ENCODE measurements around the gene PDE11A. TPM values are rescaled to one million over a fixed set of nuclear protein-coding genes. Genes with fewer than 3 reads are reported as not detected.

PDE11A gene
- total RNA-seq (2021): 0.13 and 0.37 TPM in 2 replicates
- long read RNA-seq: 0 reads

DNA sequence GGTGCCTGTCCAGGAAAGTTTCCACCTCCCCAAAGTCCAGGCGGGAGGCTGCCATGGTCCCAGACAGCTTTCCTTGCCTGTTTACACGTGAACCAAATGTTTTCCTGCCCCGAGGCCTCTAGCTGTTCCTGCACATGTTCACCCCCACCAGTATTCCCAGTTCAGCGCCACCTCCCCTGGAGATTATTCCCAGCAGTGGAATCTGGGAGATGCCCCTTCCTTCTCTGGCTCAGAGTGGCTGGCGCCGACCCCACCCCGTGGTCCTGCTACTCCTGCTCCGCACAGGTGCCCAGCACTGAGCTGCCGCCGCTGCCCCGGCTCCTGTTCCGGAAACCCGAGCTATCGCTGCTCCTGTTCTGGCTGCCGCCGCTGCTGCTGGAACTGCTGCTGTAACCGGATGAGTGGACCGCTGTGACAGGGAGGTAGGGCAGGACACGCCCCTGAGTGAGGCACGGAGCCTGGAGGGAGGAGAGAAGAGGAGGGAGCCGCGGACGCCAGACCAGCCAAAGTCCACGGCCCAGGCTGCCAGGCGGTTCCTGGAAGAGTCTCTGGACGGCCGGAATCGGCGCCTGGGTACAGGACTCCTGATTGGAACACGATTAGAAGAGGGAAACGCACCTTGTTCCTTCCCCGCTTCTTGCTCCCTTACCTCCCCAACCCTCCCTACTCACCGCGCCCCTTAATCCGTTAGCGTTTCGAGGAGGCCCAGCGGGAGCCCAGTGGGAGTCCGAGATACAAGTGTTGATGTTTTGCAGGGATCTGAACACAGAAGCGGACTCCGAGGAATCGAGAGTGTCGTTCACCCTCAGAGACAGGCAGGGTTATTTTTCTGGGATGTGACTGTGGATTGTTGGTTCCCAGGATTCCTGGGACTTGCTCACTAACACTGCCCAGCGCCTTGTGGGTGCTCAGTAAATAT, at the start of gene PDE11A:
Gene PDE11A, minus strand, starts transcription at position 395 of the 919 bp plus-strand sequence. Its CDS starts 340 bp downstream, at position 55.
- Histone ChIP-seq H2BK12ac (ENCODE audit: insufficient read length, low read depth, low read length) (no peak within 1 kb of the TSS), H2AK5ac (ENCODE audit: insufficient read length, low read length) (no peak within 1 kb of the TSS), H2BK20ac (ENCODE audit: low read depth, low read length, poor library complexity, severe bottlenecking) (no peak within 1 kb of the TSS), H4K20me1 (ENCODE audit: control insufficient read depth, insufficient read depth, insufficient read length) (no peaks in the 10 kb centered on the region), H2BK15ac (ENCODE audit: low read depth, low read length) (no peak within 1 kb of the TSS), H3K18ac (ENCODE audit: insufficient read length, low read depth, low read length) (no peak within 1 kb of the TSS), H2BK5ac (ENCODE audit: insufficient read length, low read length) (no peak within 1 kb of the TSS), H3T11ph (ENCODE audit: low read length) (no peak within 1 kb of the TSS), H3K4me2 (ENCODE audit: insufficient read depth, insufficient read length, low read length) (peak within 1 kb of the TSS; percentile 91), H3K79me1 (ENCODE audit: insufficient read depth, low read depth, low read length, poor library complexity, severe bottlenecking) (no peaks in the 10 kb centered on the region), H4K91ac (ENCODE audit: insufficient read length, low read depth, low read length) (no peak within 1 kb of the TSS), H3K23me2 (ENCODE audit: insufficient read length, low read depth, low read length, poor library complexity, severe bottlenecking) (peaks cover 5% of the 10 kb centered on the region), H3K14ac (ENCODE audit: insufficient read depth, low read length) (no peak within 1 kb of the TSS), H3K9me3 (ENCODE audit: control insufficient read depth, low read depth, low read length) (no peaks in the 10 kb centered on the region), H2BK120ac (ENCODE audit: low read depth, low read length, poor library complexity, severe bottlenecking) (no peak within 1 kb of the TSS), H3K9ac (ENCODE audit: extremely low read depth, insufficient read length, low read length) (peak within 1 kb of the TSS; percentile 33), H3K23ac (ENCODE audit: insufficient read length, low read depth, low read length) (no peak within 1 kb of the TSS), H3K4me1 (ENCODE audit: insufficient read depth, low read length) (no peaks in the 10 kb centered on the region), H3K79me2 (ENCODE audit: insufficient read depth, low read length) (no peaks in the 10 kb centered on the region), H3K27ac (ENCODE audit: insufficient read length, low read depth, low read length) (no peak within 1 kb of the TSS), H3K4ac (ENCODE audit: low read depth, low read length) (no peak within 1 kb of the TSS), H3K56ac (ENCODE audit: insufficient read length, low read depth, low read length) (no peak within 1 kb of the TSS), H2AFZ (ENCODE audit: low read length) (no peak within 1 kb of the TSS), H4K8ac (replicated peaks; ENCODE audit: insufficient read length, low read depth, low read length) (no peak within 1 kb of the TSS), H4K5ac (ENCODE audit: insufficient read length, low read depth, low read length) (no peak within 1 kb of the TSS), H3K27me3 (ENCODE audit: insufficient read depth, low read length) (no peaks in the 10 kb centered on the region; the same call in 1 of the 2 replicates)
- Mint-ChIP-seq H3K27ac (no peak within 1 kb of the TSS), H3K4me3 (peak within 1 kb of the TSS; percentile 82 to 94), H3K36me3 (ENCODE audit: insufficient read depth in 1 of 3, low read depth in 3 of 3) (no peaks in the 10 kb centered on the region), H3K4me1 (peaks cover 12 to 14% of the 10 kb centered on the region in 2 experiments), H3K27me3 (ENCODE audit: low read depth) (peaks cover 61% of the 10 kb centered on the region), H3K9me3 (no peaks in the 10 kb centered on the region; a peak in 2 of 5 replicates)
- no CpG with 5 or more reads among the region's 44 CpGs for WGBS (ENCODE audit: extremely low coverage, insufficient read length, low lambda C conversion rate)
- DNase-seq: peak; percentile 94
- TF ChIP-seq, protein P1, sequence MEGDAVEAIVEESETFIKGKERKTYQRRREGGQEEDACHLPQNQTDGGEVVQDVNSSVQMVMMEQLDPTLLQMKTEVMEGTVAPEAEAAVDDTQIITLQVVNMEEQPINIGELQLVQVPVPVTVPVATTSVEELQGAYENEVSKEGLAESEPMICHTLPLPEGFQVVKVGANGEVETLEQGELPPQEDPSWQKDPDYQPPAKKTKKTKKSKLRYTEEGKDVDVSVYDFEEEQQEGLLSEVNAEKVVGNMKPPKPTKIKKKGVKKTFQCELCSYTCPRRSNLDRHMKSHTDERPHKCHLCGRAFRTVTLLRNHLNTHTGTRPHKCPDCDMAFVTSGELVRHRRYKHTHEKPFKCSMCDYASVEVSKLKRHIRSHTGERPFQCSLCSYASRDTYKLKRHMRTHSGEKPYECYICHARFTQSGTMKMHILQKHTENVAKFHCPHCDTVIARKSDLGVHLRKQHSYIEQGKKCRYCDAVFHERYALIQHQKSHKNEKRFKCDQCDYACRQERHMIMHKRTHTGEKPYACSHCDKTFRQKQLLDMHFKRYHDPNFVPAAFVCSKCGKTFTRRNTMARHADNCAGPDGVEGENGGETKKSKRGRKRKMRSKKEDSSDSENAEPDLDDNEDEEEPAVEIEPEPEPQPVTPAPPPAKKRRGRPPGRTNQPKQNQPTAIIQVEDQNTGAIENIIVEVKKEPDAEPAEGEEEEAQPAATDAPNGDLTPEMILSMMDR (conservative IDR thresholded peaks at IDR 0.05): no peak
